GM10248 (cell line): Measurements from ENCODE around the gene GAREM1.

Experiments used
- CTCF ChIA-PET: fragments of 300-600 bp; sonication (Branson Sonifier 250); formaldehyde crosslinking; extraction: SDS; loops from one replicate; lab custom pipeline; 2021; ENCODE audit warnings: antibody characterized with exemption; lab: Yijun Ruan, JAX
- POLR2A ChIA-PET: fragments of 350-650 bp; sonication (Branson Sonifier 250); formaldehyde crosslinking; extraction: SDS; loops from one replicate; lab custom pipeline; 2020; ENCODE audit warnings: antibody characterized with exemption; lab: Yijun Ruan, JAX
- DNase-seq: peaks from one replicate; pipeline ENCODE4 v3.0.0; 2012; ENCODE audit errors: extremely low spot score
- TF ChIP-seq, protein P1 (sequence below): IDR thresholded peaks from 2 replicates; pipeline ENCODE4 v1.5.1; 2012; ENCODE audit warnings: mild to moderate bottlenecking, low read depth; ENCODE audit errors: extremely low read depth, missing control alignments, control extremely low read depth

Gene GAREM1

DNA sequence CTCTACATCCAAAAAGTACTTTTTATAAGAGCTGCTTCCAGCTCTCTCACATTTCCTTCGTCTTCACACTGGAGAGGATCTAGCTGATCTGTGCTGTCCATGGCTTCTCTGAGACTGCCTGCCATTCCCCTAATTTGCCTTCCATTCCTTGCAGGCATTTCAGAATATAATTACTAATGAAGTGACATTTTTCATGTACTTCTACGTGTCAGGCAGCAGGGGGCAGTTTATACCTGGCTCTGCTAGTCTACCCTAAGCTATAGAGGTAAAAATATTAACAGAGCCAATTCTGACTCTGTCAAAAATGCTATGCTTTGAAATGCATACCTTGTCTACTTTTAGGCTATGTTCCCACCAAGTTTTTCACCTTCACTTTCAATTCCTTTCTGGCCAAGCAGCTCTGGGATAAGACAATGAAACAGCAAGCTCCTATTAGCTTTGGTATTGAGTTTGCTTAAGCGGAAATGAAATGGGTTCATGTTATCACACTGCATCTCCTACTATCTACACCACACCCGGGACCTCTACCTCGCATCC lies 198.9 kb downstream of the GAREM1 start:
- ChIA-PET CTCF (interaction anchor here (0.8 to 4.3 kb wide), 23 partner anchors 8 to 287 kb away, joined by 3 to 38 read pairs (median 5); partner anchors contain the start of gene GAREM1), POLR2A (no interaction called here)
- DNase-seq = peak; percentile 63
- TF ChIP-seq, protein P1, sequence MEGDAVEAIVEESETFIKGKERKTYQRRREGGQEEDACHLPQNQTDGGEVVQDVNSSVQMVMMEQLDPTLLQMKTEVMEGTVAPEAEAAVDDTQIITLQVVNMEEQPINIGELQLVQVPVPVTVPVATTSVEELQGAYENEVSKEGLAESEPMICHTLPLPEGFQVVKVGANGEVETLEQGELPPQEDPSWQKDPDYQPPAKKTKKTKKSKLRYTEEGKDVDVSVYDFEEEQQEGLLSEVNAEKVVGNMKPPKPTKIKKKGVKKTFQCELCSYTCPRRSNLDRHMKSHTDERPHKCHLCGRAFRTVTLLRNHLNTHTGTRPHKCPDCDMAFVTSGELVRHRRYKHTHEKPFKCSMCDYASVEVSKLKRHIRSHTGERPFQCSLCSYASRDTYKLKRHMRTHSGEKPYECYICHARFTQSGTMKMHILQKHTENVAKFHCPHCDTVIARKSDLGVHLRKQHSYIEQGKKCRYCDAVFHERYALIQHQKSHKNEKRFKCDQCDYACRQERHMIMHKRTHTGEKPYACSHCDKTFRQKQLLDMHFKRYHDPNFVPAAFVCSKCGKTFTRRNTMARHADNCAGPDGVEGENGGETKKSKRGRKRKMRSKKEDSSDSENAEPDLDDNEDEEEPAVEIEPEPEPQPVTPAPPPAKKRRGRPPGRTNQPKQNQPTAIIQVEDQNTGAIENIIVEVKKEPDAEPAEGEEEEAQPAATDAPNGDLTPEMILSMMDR = peak; percentile 67

DNA sequence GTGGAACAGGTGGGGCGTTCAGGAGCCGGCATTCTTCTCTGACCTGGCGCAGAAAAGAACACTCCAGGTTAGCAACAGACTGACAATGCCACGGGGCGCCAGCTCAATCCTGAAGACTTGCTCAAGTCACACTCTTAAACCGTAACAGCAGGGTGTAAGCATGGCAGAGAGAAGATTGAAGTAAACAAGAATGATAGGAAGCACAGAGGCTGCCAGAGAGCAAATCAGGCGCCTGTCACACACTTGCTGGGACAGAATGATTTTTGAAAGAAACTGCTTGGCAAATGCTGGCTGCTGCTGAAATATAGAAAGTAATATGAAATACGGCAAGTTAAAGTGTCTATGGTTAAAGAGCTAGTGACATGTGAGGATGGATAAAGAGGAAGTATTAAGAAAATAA lies 200.3 kb downstream of the GAREM1 start:
- CTCF ChIA-PET = interaction anchor here (1.1 to 4.3 kb wide), 8 partner anchors 9 to 283 kb away, joined by 4 to 38 read pairs (median 22); no protein-coding TSS in a partner anchor
- POLR2A ChIA-PET = interaction anchor here (0.5 kb wide), 1 partner anchor 73 kb away, joined by 4 read pairs; no protein-coding TSS in a partner anchor
- no peak for DNase-seq
- TF ChIP-seq, protein P1 = no peak

DNA sequence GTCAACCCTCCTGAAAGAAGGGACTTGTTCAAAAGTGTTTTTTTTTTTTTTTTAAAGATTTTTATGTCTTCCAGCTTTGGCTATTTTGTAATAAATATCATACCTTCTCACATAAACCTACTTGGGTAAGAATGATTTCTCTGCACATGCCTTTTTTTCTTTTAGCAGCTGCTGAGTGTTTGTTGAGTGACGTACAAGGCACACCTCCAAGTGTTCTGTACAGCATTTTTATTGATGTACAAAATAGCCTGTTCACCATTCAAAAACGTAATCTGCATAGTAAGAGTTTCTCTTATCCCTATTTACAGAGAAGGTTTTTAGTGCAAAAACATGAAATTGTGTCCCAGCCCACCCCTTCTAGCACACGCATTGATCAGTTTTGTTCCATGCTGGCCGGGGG lies 203.2 kb downstream of the GAREM1 start:
- no peak for DNase-seq
- CTCF ChIA-PET = no interaction called here
- POLR2A ChIA-PET = no interaction called here
- TF ChIP-seq, protein P1 = no peak

DNA sequence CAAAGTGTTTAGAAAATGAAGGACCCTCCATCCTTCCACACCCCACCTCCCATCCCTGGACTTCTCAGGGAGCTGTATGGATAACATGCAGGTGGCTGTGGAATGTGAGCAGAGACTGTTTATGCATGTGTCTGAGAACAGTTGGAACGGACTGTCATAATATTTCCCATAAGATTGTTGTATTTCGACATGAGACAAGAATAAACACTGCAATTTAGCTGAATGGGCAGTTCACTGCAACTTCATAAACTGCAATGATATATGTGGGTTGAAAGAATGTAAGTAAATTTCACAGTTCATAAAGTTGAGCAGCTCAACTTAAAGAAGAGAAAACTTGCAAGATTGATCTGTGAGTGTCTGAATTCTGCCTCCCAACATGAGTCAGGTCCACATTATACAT lies 206.3 kb downstream of the GAREM1 start:
- ChIA-PET POLR2A (no interaction called here), CTCF (interaction anchor here (1.8 kb wide), 1 partner anchor 8 kb away, joined by 6 read pairs; no protein-coding TSS in a partner anchor)
- no peak for DNase-seq
- TF ChIP-seq, protein P1 = no peak

DNA sequence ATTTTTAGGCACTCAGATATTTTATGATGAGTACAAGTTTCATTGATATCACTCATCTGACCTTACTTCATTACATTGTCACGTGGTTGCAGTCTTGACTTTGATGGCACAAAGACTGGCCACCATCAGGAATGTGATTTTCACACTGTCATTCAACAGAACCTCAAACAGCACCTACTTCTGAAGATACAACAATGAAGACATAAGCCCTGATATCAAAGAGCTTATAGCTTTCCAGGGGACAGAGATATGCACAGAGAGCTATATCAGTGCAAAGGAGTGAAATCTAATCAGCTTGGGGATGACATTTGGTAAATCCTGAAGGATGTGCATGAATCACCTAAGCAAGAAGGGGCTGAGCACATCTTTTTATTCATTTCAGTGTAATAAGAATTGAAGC lies 208.6 kb downstream of the GAREM1 start:
- POLR2A ChIA-PET = no interaction called here
- TF ChIP-seq, protein P1 = no peak
- DNase-seq = no peak
- CTCF ChIA-PET = interaction anchor here (1.5 to 3.7 kb wide), 3 partner anchors 9 to 209 kb away, joined by 4 to 25 read pairs (median 5); partner anchors contain the start of gene GAREM1

DNA sequence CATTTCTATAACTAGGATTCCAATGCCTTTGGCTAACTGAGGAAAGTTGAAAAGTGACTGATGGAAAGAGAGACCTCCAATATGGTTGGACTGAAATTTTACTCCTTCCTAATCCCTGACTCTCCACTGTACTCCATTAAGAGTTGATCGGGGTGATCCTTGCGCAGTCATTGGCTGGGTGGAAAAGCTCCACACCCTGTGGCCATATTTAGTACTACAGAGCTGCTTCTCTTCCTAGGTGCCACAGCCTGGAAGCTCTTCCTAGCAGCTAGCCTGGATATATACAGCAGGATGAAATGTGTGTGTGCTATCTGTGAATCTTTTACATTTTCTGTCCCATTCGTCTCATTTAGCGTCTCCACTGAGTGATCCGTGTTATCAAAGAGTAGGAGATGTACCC lies 209.7 kb downstream of the GAREM1 start:
- CTCF ChIA-PET = interaction anchor here (1.2 to 3.7 kb wide), 5 partner anchors 9 to 210 kb away, joined by 3 to 25 read pairs (median 5); partner anchors contain the start of gene GAREM1
- POLR2A ChIA-PET = no interaction called here
- DNase-seq = no peak
- TF ChIP-seq, protein P1 = no peak
